C4-2B (cell line): ENCODE results near the gene INKA1.

Source experiments
- H3K27ac ChIP-seq: fragments of 450-650 bp; 2 replicates; pipeline ENCODE4 v1.5.1; 2017
- ZFX ChIP-seq: fragments of 450-650 bp; IDR thresholded peaks from 2 replicates; pipeline ENCODE4 v1.6.1; 2017
- TF ChIP-seq, protein P1 (sequence below): fragments of 450-650 bp; conservative IDR thresholded peaks from 2 replicates; pipeline ENCODE4 v1.5.1; 2017; ENCODE audit warnings: mild to moderate bottlenecking

The INKA1 gene

DNA sequence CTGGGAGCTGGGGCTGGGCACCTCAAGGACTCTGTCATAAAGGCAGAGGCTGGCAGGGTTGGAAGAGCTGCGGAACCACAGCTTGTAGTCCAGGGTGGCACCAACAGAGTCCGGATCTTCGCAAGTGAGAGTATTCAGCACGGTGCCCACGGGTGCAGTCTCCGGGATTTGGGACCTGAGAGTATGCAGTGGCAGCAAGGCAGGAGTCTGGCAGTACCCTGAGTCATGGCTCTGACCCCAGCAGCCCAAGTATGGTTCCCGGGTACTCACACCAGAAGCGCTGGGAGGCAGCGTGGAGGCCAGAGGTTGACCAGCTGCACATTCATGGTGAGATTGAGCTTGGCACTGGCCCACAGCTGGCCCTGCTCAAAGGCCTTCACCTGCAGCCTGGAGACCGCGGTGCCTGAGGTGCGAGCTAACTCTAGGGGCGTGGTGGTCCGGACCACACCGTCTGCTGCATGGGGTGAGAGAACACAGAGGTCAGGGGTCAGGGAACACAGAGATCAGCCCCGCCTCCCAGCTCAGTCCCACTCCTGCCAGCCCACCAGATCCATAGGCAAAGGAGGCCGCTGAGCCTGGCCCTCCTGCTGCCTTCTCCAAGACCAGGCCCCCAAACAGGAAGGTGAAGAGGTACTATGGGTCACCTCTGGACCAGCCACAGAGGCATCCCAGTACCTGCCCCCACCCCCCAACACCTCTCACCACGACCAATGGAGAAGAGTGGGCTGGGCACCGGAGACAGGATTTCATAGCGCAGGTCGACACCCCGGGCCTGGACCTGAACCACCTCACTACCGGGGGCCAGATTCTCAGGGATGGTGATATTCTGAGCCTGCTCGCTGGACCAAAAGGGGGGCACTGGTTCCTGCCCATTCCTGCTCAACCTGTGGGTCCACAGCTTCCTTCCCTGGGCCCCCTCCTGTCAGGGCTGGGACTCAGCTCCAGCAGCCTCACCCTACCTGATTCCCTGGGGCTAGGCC, 7.8 kb upstream of the INKA1 start:
- no peak overlapping the region for H3K27ac ChIP-seq
- TF ChIP-seq, protein P1, sequence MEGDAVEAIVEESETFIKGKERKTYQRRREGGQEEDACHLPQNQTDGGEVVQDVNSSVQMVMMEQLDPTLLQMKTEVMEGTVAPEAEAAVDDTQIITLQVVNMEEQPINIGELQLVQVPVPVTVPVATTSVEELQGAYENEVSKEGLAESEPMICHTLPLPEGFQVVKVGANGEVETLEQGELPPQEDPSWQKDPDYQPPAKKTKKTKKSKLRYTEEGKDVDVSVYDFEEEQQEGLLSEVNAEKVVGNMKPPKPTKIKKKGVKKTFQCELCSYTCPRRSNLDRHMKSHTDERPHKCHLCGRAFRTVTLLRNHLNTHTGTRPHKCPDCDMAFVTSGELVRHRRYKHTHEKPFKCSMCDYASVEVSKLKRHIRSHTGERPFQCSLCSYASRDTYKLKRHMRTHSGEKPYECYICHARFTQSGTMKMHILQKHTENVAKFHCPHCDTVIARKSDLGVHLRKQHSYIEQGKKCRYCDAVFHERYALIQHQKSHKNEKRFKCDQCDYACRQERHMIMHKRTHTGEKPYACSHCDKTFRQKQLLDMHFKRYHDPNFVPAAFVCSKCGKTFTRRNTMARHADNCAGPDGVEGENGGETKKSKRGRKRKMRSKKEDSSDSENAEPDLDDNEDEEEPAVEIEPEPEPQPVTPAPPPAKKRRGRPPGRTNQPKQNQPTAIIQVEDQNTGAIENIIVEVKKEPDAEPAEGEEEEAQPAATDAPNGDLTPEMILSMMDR = no peak
- TF ChIP-seq ZFX = no peak

DNA sequence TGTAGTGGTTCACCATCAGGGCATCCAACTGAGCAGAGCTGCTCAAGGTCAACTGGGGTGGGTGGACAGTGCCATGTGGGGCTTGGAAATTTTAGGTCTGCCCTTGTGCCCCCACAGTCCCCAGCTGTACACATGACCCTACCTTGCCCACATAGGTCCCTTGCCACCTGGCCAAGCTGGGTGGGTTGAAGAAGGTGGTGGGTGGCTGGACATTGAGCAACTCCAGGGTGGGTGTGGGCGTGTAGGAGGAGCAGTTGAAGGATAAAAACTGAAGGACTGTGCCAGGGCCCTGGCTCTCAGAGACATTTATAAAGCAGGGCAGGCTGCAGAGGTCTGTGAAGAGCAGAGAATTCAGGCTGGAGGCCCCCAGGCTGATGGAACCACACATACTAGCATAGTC, 4.0 kb upstream of the INKA1 start:
- H3K27ac ChIP-seq = no peak overlapping the region
- no peak for TF ChIP-seq ZFX
- TF ChIP-seq, protein P1 = no peak

DNA sequence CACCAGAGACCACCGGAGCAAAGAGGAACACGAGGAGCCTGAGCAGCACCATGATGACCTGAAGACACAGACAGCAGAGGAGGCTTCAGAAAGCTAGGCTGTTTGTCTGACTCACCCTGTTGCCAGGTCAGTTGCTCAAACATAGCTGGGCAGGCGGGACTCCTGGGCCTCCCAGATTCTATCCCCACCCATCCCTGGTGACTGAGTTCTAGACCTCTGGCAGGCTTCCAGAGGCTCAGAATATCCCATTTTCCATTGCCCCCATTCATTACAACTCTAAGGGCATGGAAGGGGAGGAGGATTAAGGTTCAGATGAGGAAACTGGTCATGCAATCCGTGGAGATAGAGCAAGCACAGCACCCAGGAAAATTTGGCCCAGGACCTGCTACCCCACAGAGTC, 3.3 kb upstream of the INKA1 start, which contains the start of gene CDHR4:
Gene CDHR4 (minus strand): TSS at position 113 of the 400 bp plus-strand sequence. CDS start 61 bp downstream, at position 52.
- TF ChIP-seq, protein P1 = no peak
- no peak for TF ChIP-seq ZFX
- no peak within 1 kb of the TSS for H3K27ac ChIP-seq

DNA sequence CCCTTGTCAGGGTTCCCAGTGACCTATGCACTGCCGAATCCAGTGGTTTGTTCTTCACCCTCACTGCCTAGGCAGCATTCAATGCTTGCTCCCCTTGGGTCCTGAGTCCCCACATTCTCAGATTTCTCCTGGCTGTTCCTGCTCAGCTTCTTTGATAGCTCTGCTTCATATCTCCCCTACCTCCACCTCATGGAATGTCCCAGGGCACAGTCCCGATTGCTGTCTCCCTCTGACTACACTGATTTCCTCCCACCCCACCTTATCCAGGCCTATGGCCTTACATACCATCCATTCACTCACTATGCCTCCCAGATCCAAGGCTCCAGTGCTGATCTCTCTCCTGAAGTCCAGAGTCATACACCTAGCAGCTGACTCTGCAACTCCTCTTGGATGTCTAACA, 1.9 kb upstream of the INKA1 start:
- TF ChIP-seq, protein P1 = no peak
- no peak for TF ChIP-seq ZFX
- no peak overlapping the region for H3K27ac ChIP-seq

- H3K27ac ChIP-seq = no peak overlapping the region
- TF ChIP-seq, protein P1 = no peak
- TF ChIP-seq ZFX = no peak
Measured at GRCh38 chr3:49803465-49804140, 542 bp downstream of the INKA1 start.

- no peak overlapping the region; the same call in 1 of the 2 replicates for H3K27ac ChIP-seq
Measured at GRCh38 chr3:49804141-49805041, 1.3 kb downstream of the INKA1 start.

More at GRCh38 chr3:49804141-49805041, 1.3 kb downstream of the INKA1 start:
- TF ChIP-seq ZFX = no peak
- TF ChIP-seq, protein P1 = no peak
